OCI-LY1 (cell line): ENCODE data around the gene RNF20.

ENCODE experiments used
- H2AFZ ChIP-seq: fragments of 200-600 bp; sonication (generic), shearing (Covaris generic); 2 replicates; pipeline ENCODE4 v1.6.0; 2014; ENCODE audit warnings: antibody characterized with exemption, mild to moderate bottlenecking, low read length
- H3F3A ChIP-seq: fragments of 200-600 bp; sonication (generic), shearing (Covaris generic); 2 replicates; pipeline ENCODE4 v1.6.0; 2014; ENCODE audit warnings: mild to moderate bottlenecking, antibody characterized with exemption, low read length, moderate library complexity; ENCODE audit not compliant: insufficient read depth
- H3K27ac ChIP-seq: fragments of 200-600 bp; sonication (generic); 2 replicates; pipeline ENCODE4 v1.5.1; 2014; ENCODE audit warnings: low read length, mixed run types, mild to moderate bottlenecking, low read depth; ENCODE audit not compliant: poor library complexity, severe bottlenecking
- H3K27me3 ChIP-seq: fragments of 200-600 bp; sonication (generic); 2 replicates; pipeline ENCODE4 v1.6.0; 2014; ENCODE audit warnings: antibody characterized with exemption, mild to moderate bottlenecking, low read length, moderate library complexity; ENCODE audit not compliant: insufficient read depth
- H3K36me3 ChIP-seq: fragments of 200-600 bp; sonication (generic); 2 replicates; pipeline ENCODE4 v1.6.1; 2014; ENCODE audit warnings: mild to moderate bottlenecking, antibody characterized with exemption, low read length, moderate library complexity, mixed read lengths; ENCODE audit not compliant: insufficient read depth
- H3K4me1 ChIP-seq: fragments of 200-600 bp; sonication (generic); 2 replicates; pipeline ENCODE4 v1.5.1; 2014; ENCODE audit warnings: mild to moderate bottlenecking, low read length, moderate library complexity; ENCODE audit not compliant: insufficient read depth, severe bottlenecking
- H3K4me2 ChIP-seq: fragments of 200-600 bp; sonication (generic), shearing (Covaris generic); 2 replicates; pipeline ENCODE4 v1.6.1; 2014; ENCODE audit warnings: low read length
- H3K4me3 ChIP-seq: fragments of 200-600 bp; sonication (generic); 2 replicates; pipeline ENCODE4 v1.5.1; 2014; ENCODE audit warnings: low read length, low read depth, mild to moderate bottlenecking, mixed read lengths; ENCODE audit not compliant: poor library complexity, severe bottlenecking
- H3K79me2 ChIP-seq: fragments of 200-600 bp; shearing (Covaris generic); 2 replicates; pipeline ENCODE4 v1.6.1; 2016; ENCODE audit warnings: mixed run types, low read length, mixed read lengths; ENCODE audit not compliant: insufficient read depth
- H3K9ac ChIP-seq: fragments of 200-600 bp; sonication (generic), shearing (Covaris generic); 2 replicates; pipeline ENCODE4 v1.6.1; 2014; ENCODE audit warnings: mild to moderate bottlenecking, low read length, mixed read lengths
- H3K9me2 ChIP-seq: fragments of 200-600 bp; sonication (generic), shearing (Covaris generic); 2 replicates; pipeline ENCODE4 v1.6.1; 2014; ENCODE audit warnings: low read depth, mild to moderate bottlenecking, low read length, mixed read lengths
- H3K9me3 ChIP-seq: fragments of 200-600 bp; shearing (Covaris generic); 2 replicates; pipeline ENCODE4 v1.6.1; 2014; ENCODE audit warnings: low read length, mixed read lengths
- H4K20me1 ChIP-seq: fragments of 200-600 bp; sonication (generic), shearing (Covaris generic); 2 replicates; pipeline ENCODE4 v1.6.0; 2016; ENCODE audit warnings: mild to moderate bottlenecking, low read length; ENCODE audit not compliant: insufficient read depth
- CTCF ChIP-seq: fragments of 200-600 bp; sonication (generic), shearing (Covaris generic); IDR thresholded peaks from 2 replicates; pipeline ENCODE4 v1.5.1; 2017; ENCODE audit warnings: mild to moderate bottlenecking, antibody characterized with exemption, low read length, moderate library complexity, mixed read lengths
- EZH2 ChIP-seq: fragments of 200-600 bp; sonication (generic), shearing (Covaris generic); IDR thresholded peaks from 2 replicates; pipeline ENCODE4 v1.8.0; 2017; ENCODE audit warnings: borderline replicate concordance, mixed run types, mild to moderate bottlenecking, antibody characterized with exemption, low read length, moderate library complexity, mixed read lengths

RNF20 gene

DNA sequence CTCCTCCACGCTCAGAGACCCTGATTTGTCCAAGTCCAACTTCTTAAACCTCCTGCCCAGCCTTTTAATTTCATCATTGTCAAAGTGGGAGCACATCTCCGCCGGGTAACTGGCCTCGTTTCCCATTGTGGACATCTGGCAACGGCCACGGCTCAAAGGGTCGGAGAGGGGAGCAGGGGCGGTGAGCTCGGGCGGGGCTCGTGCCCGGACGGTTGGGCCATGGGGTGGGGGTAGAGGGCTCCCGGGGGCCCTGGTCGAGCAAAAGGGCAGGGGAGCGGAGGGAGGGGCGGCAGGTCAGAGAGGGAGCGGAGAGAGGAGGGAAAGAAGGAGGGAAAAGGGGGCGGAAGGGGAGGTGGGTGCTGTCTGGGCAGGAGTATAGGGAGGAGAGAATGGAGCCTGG, 61.1 kb downstream of the RNF20 start, which contains the start of gene PPP3R2:
PPP3R2 (minus strand) TSS at position 174 of the 400 bp plus-strand sequence; CDS start at position 126, 48 bp downstream.
- no peaks in the 10 kb centered on the region for H3K9me2 ChIP-seq
- H3K9ac ChIP-seq: no peak within 1 kb of the TSS
- H3K79me2 ChIP-seq: no peaks in the 10 kb centered on the region
- no peaks in the 10 kb centered on the region for H3K36me3 ChIP-seq
- H3K9me3 ChIP-seq: no peaks in the 10 kb centered on the region
- H2AFZ ChIP-seq: no peak within 1 kb of the TSS
- no peaks in the 10 kb centered on the region for H3F3A ChIP-seq
- H3K4me3 ChIP-seq: no peak within 1 kb of the TSS
- H3K4me1 ChIP-seq: no peaks in the 10 kb centered on the region
- TF ChIP-seq EZH2 (no peak), CTCF (no peak)
- no peak within 1 kb of the TSS for H3K27ac ChIP-seq
- H3K27me3 ChIP-seq: no peaks in the 10 kb centered on the region
- H4K20me1 ChIP-seq: no peaks in the 10 kb centered on the region
- no peak within 1 kb of the TSS for H3K4me2 ChIP-seq

- TF ChIP-seq CTCF: peak; percentile 70
- TF ChIP-seq EZH2: no peak
- Histone ChIP-seq H3K9me3 (no peaks in the 10 kb centered on the region), H3K27me3 (no peaks in the 10 kb centered on the region), H3K27ac (no peak overlapping the region), H3K4me1 (no peaks in the 10 kb centered on the region), H2AFZ (no peak overlapping the region), H3F3A (no peaks in the 10 kb centered on the region), H3K9ac (no peak overlapping the region), H3K4me2 (no peak overlapping the region), H3K36me3 (no peaks in the 10 kb centered on the region), H4K20me1 (no peaks in the 10 kb centered on the region), H3K9me2 (no peaks in the 10 kb centered on the region), H3K4me3 (no peak overlapping the region), H3K79me2 (no peaks in the 10 kb centered on the region)
These were observed 68.5 kb downstream of the RNF20 start for GRCh38 chr9:101601904-101602765.

GRCh38 chr9:101604296-101604695, 70.6 kb downstream of the RNF20 start:
- Histone ChIP-seq H3K4me3 (no peak overlapping the region), H4K20me1 (no peaks in the 10 kb centered on the region), H3K36me3 (no peaks in the 10 kb centered on the region), H3K4me1 (no peaks in the 10 kb centered on the region), H3K9me3 (no peaks in the 10 kb centered on the region), H3K79me2 (no peaks in the 10 kb centered on the region), H3F3A (no peaks in the 10 kb centered on the region), H3K27ac (no peak overlapping the region), H3K27me3 (no peaks in the 10 kb centered on the region), H3K4me2 (no peak overlapping the region), H3K9me2 (no peaks in the 10 kb centered on the region), H3K9ac (no peak overlapping the region), H2AFZ (no peak overlapping the region)
- TF ChIP-seq EZH2 (no peak), CTCF (no peak)
